PC-3 (cell line): Measurements from ENCODE around the gene KCNK2.

Experiments
- CTCF ChIP-seq: fragments of 300-600 bp; sonication (generic); conservative IDR thresholded peaks from 2 replicates; pipeline ENCODE4 v1.5.1; 2017; ENCODE audit warnings: antibody characterized with exemption, low read depth, mild to moderate bottlenecking, low read length
- EZH2 ChIP-seq: fragments of 300-600 bp; sonication (generic); IDR thresholded peaks from one replicate; pipeline ENCODE4 v1.6.1; 2017; ENCODE audit warnings: antibody characterized with exemption, mild to moderate bottlenecking, low read length; ENCODE audit not compliant: unreplicated experiment
- EZH2phosphoT487 ChIP-seq: fragments of 300-600 bp; sonication (generic); IDR thresholded peaks from 2 replicates; pipeline ENCODE4 v1.6.1; 2018; ENCODE audit warnings: mild to moderate bottlenecking, antibody characterized with exemption, low read length, borderline replicate concordance

- no peak for TF ChIP-seq CTCF
- TF ChIP-seq EZH2: no peak
- no peak for TF ChIP-seq EZH2phosphoT487
These were observed 39.1 kb upstream of the KCNK2 start for GRCh38 chr1:215043401-215043800.
